Activated CD8-positive, alpha-beta memory T cell treated with anti-CD3 and anti-CD28 coated beads for 4 hours (primary cell): Measurements from ENCODE around the gene PSMD9.

Experiments
- DNase-seq, 2 donors: peaks; one replicate each; pipeline ENCODE4 v3.0.0-alpha.2; 2020; ENCODE audit warnings: low read depth in 2 of 2

The PSMD9 gene

DNA sequence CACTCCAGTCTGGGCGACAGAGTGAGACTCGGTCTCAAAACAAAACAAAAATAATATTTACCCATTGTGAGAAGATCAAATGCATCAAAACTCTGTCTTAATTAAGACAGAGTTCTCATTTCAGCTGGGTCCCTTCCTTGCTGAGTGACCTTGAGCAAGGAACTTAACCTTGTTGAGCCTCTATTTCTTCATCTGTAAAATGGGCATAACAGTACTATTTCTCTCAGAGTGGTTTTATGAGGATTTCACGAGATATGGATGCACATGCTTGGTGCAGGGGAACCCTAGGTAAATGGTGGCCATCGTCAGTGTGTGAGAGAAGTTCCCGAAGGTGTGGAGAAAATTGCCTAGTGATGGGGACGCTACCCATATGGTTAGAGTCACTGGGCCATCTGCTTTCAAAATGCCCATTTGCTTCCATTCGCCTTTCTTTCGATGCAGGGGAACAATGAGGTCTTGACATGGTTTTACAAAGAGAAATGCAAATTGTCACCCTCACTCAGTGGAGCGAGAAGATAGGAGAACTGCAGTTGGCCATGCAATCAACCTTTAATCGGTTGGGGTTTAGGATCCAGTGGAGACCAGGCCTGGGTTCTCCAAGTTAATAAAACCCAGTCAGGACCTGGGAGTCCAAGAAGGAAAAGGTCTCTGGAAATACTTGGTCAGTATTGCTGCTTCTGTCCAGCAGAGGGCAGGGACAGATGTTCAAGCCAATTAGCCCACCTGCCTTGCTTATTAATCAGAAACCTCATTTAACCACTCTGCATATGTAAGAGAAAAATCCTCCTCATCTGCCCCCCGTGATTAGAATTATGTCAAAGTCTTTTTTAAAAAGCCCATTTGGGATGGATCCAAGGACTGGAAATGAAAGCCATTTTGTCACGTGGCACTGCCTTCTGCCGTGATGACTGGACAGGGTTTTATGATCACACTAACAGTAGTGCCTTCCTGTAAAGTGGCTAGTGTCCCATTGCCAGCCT, 67.0 kb downstream of the PSMD9 start:
- DNase-seq, result no peak

DNA sequence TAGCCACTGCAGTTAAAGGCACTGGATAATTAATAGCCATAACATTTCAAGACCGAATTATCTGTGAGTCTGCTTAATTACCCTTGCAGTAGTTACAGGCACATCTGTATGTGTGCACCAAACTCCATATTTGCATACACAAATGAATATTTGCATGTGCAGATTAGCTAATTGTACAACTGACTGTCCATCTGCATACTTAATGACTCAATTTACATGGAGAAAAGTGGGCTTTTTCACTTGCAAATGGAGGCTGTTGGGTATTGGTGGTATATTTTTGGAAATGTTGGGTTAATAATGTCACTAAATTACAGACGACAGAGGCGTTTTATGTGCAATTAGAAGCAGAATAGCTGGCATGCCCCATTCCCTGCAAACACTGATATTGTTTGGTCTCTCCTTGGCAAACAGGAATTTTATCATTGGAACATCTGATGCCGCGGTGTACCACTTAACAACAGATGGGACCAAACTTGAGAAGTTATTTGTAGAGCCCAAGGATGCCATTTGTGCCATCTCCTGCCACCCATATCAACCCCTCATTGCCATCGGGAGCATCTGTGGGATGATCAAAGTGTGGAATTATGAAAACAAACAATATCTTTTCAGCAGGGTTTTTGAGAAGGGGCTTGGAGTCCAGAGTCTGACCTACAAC, 69.4 kb downstream of the PSMD9 start:
- no peak for DNase-seq

- DNase-seq, result no peak
These were observed 70.1 kb downstream of the PSMD9 start for GRCh38 chr12:121958541-121959240.

DNA sequence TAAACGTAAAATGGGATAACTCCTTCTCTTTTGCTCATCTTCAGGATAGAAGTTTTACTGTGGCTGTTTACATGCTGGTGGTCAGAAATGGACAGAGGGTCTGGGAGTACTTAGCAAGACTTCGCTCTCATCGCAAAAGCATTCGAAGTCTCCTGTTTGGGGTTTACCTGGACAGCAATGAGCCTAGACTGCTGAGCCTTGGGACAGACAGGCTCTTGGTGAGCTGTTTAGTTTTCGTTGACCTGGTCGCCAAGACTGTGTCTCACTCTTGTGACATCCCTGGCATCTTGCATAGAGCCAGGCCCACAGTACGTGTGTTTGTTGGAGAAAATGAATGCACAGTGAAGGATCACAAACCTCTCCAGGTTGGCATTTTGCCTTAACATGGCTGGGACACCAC, 72.0 kb downstream of the PSMD9 start:
- no peak for DNase-seq

DNA sequence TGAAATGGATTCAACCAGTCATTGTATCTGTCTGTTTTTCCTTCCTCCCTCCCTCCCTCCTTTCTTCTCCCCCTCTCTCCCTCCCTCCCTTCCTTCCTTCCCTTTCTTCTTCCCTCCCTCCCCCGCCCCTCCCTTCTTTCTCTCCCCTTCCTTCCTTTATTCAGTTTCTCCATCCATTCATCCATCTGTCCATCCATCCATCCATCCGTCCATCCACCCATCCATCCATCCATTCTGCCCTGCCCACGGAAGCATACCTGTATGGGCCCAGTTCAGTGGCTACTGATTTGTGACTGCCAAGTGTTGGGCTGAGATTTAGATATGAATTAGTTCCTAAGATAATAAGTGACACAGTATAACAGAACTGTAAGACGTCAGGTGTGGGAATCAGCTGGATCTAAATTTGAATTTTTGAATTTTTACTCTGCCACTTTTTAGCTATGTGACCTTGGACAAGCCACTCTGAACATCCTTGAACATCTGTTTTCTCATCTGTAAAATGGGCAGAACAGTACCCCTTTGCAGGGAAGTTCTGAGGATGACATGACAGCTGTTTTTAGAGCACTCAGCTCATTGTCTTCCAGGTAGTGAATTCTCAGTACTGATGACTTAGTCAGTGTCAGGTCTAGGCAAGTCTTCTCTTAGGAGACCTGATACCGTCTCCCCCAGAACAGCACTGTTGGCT, 72.7 kb downstream of the PSMD9 start:
- DNase-seq, result no peak

- DNase-seq, result no peak
These were observed 74.9 kb downstream of the PSMD9 start for GRCh38 chr12:121963341-121964018.

DNA sequence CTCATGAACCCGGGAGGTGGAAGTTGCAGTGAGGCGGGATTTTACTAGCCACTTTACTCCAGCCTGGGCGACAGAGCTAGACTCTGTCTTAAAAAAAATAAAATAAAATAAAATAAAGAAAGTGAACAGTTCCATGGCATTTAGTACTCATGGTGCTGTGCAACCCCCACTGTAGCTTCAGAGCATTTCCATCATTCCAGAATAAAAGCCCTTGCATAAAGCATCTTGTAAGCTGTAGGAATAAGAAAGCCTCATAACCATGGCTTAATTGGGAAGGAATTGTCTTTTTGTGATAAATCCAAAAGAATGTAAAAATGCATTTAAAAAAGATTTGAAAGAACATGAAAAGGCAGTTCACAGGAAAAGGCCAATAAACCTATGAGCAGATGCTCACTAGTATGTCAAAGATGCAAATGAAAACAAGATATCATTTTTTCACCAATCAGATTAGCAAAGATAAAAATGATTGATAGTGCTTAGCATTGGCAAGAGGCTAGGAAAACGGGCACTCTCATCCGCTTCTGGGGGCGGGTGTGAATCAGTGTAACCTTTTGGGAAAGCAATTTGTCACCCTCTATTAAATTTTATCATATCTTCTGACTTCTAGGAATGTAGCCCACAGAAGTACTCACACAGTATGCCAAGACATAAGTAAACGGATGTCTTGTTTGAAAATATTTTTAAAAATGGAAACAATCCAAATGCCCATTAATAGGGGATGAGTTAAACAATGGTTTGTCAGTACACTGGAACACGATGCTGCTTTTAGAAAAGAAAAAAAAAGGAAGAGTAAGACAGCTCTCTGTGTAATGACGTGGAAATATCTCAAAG, 76.4 kb downstream of the PSMD9 start:
- DNase-seq, result no peak

DNA sequence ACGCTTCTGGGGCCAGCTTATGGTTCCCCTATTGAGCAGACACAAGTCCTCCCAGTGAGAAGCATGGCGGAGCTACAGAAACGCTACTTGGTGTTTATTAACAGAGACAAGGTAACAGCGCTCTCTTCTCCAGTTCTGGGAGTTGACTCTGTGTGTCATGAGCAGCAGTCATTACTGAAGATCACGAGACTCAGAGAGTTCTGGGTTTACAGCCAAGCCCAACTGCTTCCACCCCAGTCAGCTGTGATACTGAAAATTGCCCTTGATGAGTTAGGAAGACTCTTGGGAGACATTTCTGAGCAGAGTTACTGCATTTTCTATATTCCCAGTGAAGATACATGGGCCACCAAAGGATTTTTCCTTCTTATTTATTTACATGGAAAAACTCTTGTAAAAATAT, 78.4 kb downstream of the PSMD9 start:
- no peak for DNase-seq
